22Rv1 (cell line): ENCODE results near the gene PLCD3.

Experiments used
- ZFX ChIP-seq: fragments of 450-650 bp; IDR thresholded peaks from 2 replicates; pipeline ENCODE4 v1.6.1; 2017; ENCODE audit warnings: antibody characterized with exemption, borderline replicate concordance
- TF ChIP-seq, protein P1 (sequence below): fragments of 450-650 bp; IDR thresholded peaks from 2 replicates; pipeline ENCODE4 v1.5.1; 2017; ENCODE audit warnings: mild to moderate bottlenecking

DNA sequence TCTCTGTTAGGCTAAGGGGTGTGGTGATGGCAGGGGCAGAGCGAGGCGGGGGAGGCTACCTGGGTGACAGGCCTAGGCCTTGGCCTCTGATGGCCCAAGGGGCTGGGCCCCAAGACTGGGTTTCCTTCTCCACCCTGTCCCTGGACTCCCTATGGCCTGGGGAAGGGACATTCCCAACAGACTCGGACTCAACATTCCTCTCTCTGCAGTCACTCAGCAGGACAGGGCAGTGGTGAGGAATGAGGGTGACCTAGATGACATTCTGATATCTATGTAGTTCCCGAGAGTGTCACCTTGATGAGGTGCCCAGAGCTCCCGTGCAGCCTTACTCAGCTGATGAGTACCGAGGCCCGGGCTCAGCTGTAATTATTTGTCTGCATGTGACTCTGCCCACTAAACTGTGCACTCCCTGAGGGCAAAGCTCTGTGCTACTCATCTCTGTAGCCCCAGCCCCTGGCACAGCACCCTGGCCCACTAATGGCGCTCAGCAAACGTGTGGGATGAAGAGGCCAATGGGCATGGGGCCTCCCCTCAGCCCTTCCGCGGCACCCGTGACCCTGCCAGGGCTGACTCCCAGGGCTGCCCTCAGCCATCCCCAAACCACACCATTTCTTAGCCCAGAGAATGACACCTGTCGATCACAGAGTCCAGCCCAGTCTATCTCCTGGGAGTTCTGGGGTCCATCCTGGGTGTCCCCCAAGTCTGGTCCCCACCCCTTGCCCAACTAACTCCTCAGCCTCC, 2.2 kb downstream of the PLCD3 start:
- TF ChIP-seq, protein P1, sequence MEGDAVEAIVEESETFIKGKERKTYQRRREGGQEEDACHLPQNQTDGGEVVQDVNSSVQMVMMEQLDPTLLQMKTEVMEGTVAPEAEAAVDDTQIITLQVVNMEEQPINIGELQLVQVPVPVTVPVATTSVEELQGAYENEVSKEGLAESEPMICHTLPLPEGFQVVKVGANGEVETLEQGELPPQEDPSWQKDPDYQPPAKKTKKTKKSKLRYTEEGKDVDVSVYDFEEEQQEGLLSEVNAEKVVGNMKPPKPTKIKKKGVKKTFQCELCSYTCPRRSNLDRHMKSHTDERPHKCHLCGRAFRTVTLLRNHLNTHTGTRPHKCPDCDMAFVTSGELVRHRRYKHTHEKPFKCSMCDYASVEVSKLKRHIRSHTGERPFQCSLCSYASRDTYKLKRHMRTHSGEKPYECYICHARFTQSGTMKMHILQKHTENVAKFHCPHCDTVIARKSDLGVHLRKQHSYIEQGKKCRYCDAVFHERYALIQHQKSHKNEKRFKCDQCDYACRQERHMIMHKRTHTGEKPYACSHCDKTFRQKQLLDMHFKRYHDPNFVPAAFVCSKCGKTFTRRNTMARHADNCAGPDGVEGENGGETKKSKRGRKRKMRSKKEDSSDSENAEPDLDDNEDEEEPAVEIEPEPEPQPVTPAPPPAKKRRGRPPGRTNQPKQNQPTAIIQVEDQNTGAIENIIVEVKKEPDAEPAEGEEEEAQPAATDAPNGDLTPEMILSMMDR: no peak
- TF ChIP-seq ZFX: no peak
